Spleen (tissue), 11 donors: ENCODE data around the gene PPFIA2. TPM values are rescaled to one million over a fixed set of nuclear protein-coding genes. Genes with fewer than 3 reads are reported as not detected.

Experiments used
- DNase-seq: peaks from one replicate; pipeline ENCODE4 v3.0.0-alpha.2; 2020
- H3K27ac ChIP-seq, 8 donors: fragments of 200-600 bp; sonication (generic) in 7 of 8; 1 replicate in 4 of 8; 2 replicates in 4 of 8; pipeline versions ENCODE4 v1.5.0 to v1.8.0; 2016 to 2021; ENCODE audit warnings: inconsistent platforms in 4 of 8, mild to moderate bottlenecking in 4 of 8, moderate library complexity in 1 of 8
- H3K27me3 ChIP-seq, 7 donors: fragments of 200-600 bp; sonication (generic) in 6 of 7; replicated peaks in 1 of 7; 1 replicate in 4 of 7; 2 replicates in 3 of 7; pipeline versions ENCODE4 v1.5.0 to v1.8.0; 2016 to 2021; ENCODE audit warnings: inconsistent platforms in 3 of 7, mild to moderate bottlenecking in 1 of 7
- H3K36me3 ChIP-seq, 6 donors: fragments of 200-600 bp; sonication (generic) in 5 of 6; 1 replicate in 4 of 6; 2 replicates in 2 of 6; pipeline versions ENCODE4 v1.5.0 to v1.8.0; 2016 to 2021; ENCODE audit warnings: inconsistent platforms in 2 of 6
- H3K4me1 ChIP-seq, 6 donors: fragments of 200-600 bp; sonication (generic) in 5 of 6; 1 replicate in 3 of 6; 2 replicates in 3 of 6; pipeline versions ENCODE4 v1.5.0 to v1.8.0; 2016 to 2021; ENCODE audit warnings: inconsistent platforms in 3 of 6
- H3K4me3 ChIP-seq, 8 donors: fragments of 200-600 bp; sonication (generic) in 7 of 8; 1 replicate in 4 of 8; 2 replicates in 4 of 8; pipeline versions ENCODE4 v1.5.0 to v1.8.0; 2016 to 2021; ENCODE audit warnings: inconsistent platforms in 4 of 8, mild to moderate bottlenecking in 4 of 8, moderate library complexity in 2 of 8
- H3K9me3 ChIP-seq, 8 donors: fragments of 200-600 bp; sonication (generic) in 7 of 8; 1 replicate in 4 of 8; 2 replicates in 4 of 8; pipeline versions ENCODE4 v1.5.0 to v1.8.0; 2016 to 2021; ENCODE audit warnings: inconsistent platforms in 4 of 8
- CTCF ChIP-seq, 11 experiments: fragments of 200-600 bp in 7 of 11; fragments of 450-650 bp in 4 of 11; sonication (generic) in 4 of 11; IDR thresholded peaks in 8 of 11; conservative IDR thresholded peaks in 3 of 11; 1 replicate in 7 of 11; 2 replicates in 4 of 11; pipeline versions ENCODE4 v1.4.0 to v1.8.0; 2016 to 2021; ENCODE audit warnings: antibody characterized with exemption in 11 of 11, inconsistent platforms in 4 of 11, mild to moderate bottlenecking in 1 of 11
- POLR2A ChIP-seq, 3 donors: fragments of 450-650 bp; IDR thresholded peaks; one replicate each; pipeline ENCODE4 v1.5.1; 2017; ENCODE audit warnings: antibody characterized with exemption in 3 of 3, mild to moderate bottlenecking in 1 of 3
- POLR2AphosphoS5 ChIP-seq, 3 donors: sonication (generic); formaldehyde crosslinking; IDR thresholded peaks; one replicate each; pipeline ENCODE4 v1.5.1; 2017; ENCODE audit warnings: antibody characterized with exemption in 3 of 3
- WGBS, 5 donors: extraction: QIAGEN DNeasy Blood & Tissue Kit in 3 of 5; methylation state at CpG; one replicate each; pipeline versions ENCODE4 v1.1.5 to v1.1.7; 2013 to 2018; 5-methylcytosine and 5-hydroxymethylcytosine counted together
- intact Hi-C: fragments of 100-400 bp; cut with DNase I; formaldehyde crosslinking; loops from one replicate; pipeline ENCODE4 v1.15.0; 2023; ENCODE audit warnings: low total_unique reads
- polyA plus RNA-seq, 3 donors: library from polyadenylated mRNA; stranded (reverse); fragments of 200-250 nt; gene quantifications; one replicate each; pipeline ENCODE4 v1.2.1, GENCODE V29; 2013
- total RNA-seq, 7 donors: library from RNA; depleted of rRNA in 3 of 7; stranded (reverse); fragments of >200 nt in 3 of 7; fragmentation: NEBNext Ultra II Directional in 4 of 7; extraction: Animal tissue kit (Norgen Biotek cat#: 25700) in 4 of 7; gene quantifications; one replicate each; pipeline versions ENCODE4 v1.1.0 to v1.2.1, GENCODE V29; 2016 to 2021
- donor health status: healthy with polysubstance abuse.
- donor health status: DM: no; HTN: no; CAD: no; lungs with moderate emphysema.
- donor health status: DM: no; HTN: no; CAD: no.
- donor health status: Bipolar disorder and iron deficiency.
- donor health status: healthy.
- donor health status: DM: no; HTN: no; CAD: no.
- donor health status: DM: yes; HTN: yes; CAD: no.

The PPFIA2 gene
- total and polyA plus RNA-seq, 10 donors: 0.04 to 1.1 (median 0.27) TPM; not detected in 2

DNA sequence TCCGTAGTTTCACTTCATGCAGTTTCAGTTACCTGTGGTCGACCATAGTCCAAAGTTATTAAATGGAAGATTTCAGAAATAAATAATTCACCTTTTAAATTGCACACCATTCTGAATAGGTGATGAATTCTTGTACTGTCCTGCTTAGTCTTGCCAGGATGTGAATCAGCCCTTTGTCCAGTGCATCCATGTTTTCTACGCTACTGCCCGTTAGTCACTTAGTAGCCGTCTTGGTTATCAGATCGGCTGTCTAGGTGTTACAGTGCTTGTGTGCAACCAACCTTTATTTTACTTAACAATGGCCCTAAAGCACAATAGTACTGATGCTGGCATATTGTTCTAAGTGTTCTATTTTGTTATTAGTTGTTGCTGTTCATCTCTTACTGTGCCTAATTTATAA, 534.5 kb downstream of the PPFIA2 start:
- no peaks in the 10 kb centered on the region for H3K9me3 ChIP-seq
- TF ChIP-seq POLR2A (IDR thresholded peaks at IDR 0.05): no peak
- TF ChIP-seq POLR2AphosphoS5 (IDR thresholded peaks at IDR 0.05): no peak
- no peak for TF ChIP-seq CTCF (IDR thresholded peaks at IDR 0.05 in 8 of 11, conservative IDR thresholded peaks at IDR 0.05 in 3 of 11)
- no peaks in the 10 kb centered on the region for H3K36me3 ChIP-seq
- no peak for DNase-seq
- intact Hi-C loops: no loop called here
- no peak overlapping the region for H3K27ac ChIP-seq
- H3K4me3 ChIP-seq: no peak overlapping the region
- WGBS, 5 donors: 90 to 95% (median 93%) methylated on average over 6 of the region's 6 CpGs
- no peaks in the 10 kb centered on the region for H3K4me1 ChIP-seq
- no peaks in the 10 kb centered on the region for H3K27me3 ChIP-seq

DNA sequence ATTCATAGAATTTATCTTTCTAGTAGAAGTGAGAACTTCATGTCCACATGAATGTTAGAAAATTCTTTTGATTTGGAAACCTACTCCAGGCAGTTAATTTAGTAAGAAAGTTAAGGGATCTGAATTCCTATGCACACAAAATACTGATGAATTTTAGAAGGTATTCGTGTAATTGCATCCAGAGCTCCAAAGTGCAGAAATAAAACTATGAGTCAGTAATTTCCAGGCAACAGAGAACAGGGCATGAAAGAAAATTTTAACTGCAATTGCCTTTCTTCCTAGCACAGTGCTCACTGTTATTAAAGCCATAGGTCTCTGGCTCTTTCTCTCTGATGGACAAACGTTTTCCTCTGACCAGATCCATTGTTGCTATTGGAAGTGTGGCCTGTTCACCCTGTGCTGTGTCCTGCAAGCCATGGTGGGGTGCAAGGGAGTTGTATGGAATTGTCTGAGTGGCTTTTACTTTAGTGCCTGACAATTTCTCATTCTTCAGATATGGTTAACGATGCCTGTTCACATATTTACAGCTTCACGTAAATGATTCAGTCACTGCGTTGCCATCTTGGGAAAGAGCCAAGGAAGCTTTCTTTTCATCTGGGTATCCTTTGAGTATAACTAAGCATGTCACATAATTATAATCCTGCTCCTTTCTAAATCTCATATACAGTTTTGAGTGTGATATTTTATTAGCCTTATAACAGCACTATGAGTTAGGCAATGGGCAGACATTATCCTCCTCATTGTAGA, 536.1 kb downstream of the PPFIA2 start:
- TF ChIP-seq POLR2AphosphoS5 (IDR thresholded peaks at IDR 0.05) (no peak), CTCF (IDR thresholded peaks at IDR 0.05 in 8 of 11, conservative IDR thresholded peaks at IDR 0.05 in 3 of 11) (no peak), POLR2A (IDR thresholded peaks at IDR 0.05) (no peak)
- intact Hi-C loops: no loop called here

DNA sequence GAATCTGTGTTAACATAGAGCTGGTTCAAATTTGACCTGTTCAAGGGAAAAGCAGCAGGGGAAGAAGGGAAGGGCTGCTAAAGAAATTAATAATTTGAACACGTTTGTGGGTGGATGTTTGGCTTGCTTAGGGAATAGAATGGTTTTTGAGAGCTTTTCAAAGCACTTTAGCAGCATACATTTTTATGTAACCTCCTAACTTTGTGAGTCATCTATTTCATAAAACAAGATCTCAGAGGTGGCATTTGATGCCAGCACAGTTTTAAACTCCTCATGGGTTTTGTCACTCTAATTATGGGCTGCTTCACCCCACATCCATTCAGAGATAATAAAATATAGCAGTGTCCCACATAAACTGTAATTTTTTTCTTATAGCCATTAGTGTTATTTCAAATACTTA, 537.5 kb downstream of the PPFIA2 start:
- H3K36me3 ChIP-seq: no peaks in the 10 kb centered on the region
- no peak overlapping the region for H3K27ac ChIP-seq
- intact Hi-C loops: no loop called here
- no peak overlapping the region for H3K4me3 ChIP-seq
- H3K4me1 ChIP-seq: no peaks in the 10 kb centered on the region
- no peaks in the 10 kb centered on the region for H3K9me3 ChIP-seq
- H3K27me3 ChIP-seq: no peaks in the 10 kb centered on the region
- DNase-seq: no peak
- 33 to 54% (median 47%) methylated on average over 1 of the region's 1 CpG for WGBS, 5 donors
- no peak for TF ChIP-seq CTCF (IDR thresholded peaks at IDR 0.05 in 8 of 11, conservative IDR thresholded peaks at IDR 0.05 in 3 of 11)

More for the DNA sequence above, 536.1 kb downstream of the PPFIA2 start:
- no peak for DNase-seq
- Histone ChIP-seq H3K36me3 (no peaks in the 10 kb centered on the region), H3K4me1 (no peaks in the 10 kb centered on the region), H3K4me3 (no peak overlapping the region), H3K27ac (no peak overlapping the region), H3K9me3 (no peaks in the 10 kb centered on the region), H3K27me3 (no peaks in the 10 kb centered on the region)
- WGBS, 5 donors: 66 to 80% (median 75%) methylated on average over 5 of the region's 5 CpGs

DNA sequence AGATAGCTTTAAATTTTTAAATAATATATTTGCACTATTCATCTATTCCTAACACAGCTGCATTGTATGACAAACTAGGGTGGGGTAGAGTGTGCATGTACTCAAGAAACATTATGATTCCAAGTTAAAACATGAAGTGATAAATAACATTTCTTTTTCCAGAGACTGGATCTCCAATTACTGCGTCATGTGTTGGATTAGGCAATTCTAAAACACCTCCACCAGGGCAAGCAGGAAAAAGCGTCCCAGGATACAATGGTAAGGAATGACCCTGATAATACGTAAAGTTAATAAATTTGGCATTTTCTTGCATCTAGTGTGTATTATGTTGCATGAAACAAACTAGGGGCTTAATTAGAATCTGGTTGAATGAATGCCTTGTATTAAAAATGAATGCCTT, 542.4 kb downstream of the PPFIA2 start:
- Histone ChIP-seq H3K27me3 (no peaks in the 10 kb centered on the region), H3K36me3 (no peaks in the 10 kb centered on the region), H3K4me1 (no peaks in the 10 kb centered on the region), H3K9me3 (no peaks in the 10 kb centered on the region), H3K4me3 (no peak overlapping the region), H3K27ac (no peak overlapping the region)
- no peak for TF ChIP-seq CTCF (IDR thresholded peaks at IDR 0.05 in 8 of 11, conservative IDR thresholded peaks at IDR 0.05 in 3 of 11)
- TF ChIP-seq POLR2A (IDR thresholded peaks at IDR 0.05): no peak
- TF ChIP-seq POLR2AphosphoS5 (IDR thresholded peaks at IDR 0.05): no peak
- WGBS, 5 donors: 88 to 95% (median 93%) methylated on average over 3 of the region's 3 CpGs
- no peak for DNase-seq
- intact Hi-C loops: no loop called here
